H1 (cell line): ENCODE results near the gene BRPF1. TPM values are rescaled to one million over a fixed set of nuclear protein-coding genes. Genes with fewer than 3 reads are reported as not detected.

Source experiments
- CHD7 ChIP-seq: fragments of 300-600 bp; sonication (generic); IDR thresholded peaks from 2 replicates; pipeline ENCODE4 v1.7.1; 2012; ENCODE audit warnings: low read length, moderate library complexity, mild to moderate bottlenecking, inconsistent platforms; ENCODE audit not compliant: insufficient replicate concordance
- EGR1 ChIP-seq: IDR thresholded peaks from 2 replicates; pipeline ENCODE4 v1.6.1; 2011; ENCODE audit warnings: low read depth, low read length, borderline replicate concordance
- SIN3A ChIP-seq, 2 experiments: IDR thresholded peaks in 1 of 2; conservative IDR thresholded peaks in 1 of 2; 2 replicates each; pipeline ENCODE4 v1.6.1; 2011 to 2012; ENCODE audit warnings: low read length in 2 of 2, improper control_type of control experiment in 1 of 2, low read depth in 1 of 2, mild to moderate bottlenecking in 1 of 2
- SIX5 ChIP-seq: IDR thresholded peaks from 2 replicates; pipeline ENCODE4 v1.6.1; 2011; ENCODE audit warnings: mild to moderate bottlenecking, low read depth, low read length
- USF2 ChIP-seq: IDR thresholded peaks from 2 replicates; pipeline ENCODE4 v1.6.1; 2011; ENCODE audit warnings: low read length, improper control_type of control experiment
- YY1 ChIP-seq: IDR thresholded peaks from 2 replicates; pipeline ENCODE4 v1.6.1; 2011; ENCODE audit warnings: low read depth, mild to moderate bottlenecking, low read length
- polyA plus RNA-seq, 7 experiments: library from polyadenylated mRNA; depleted of rRNA in 3 of 7; stranded (reverse) in 5 of 7; unstranded in 2 of 7; fragments of >200 nt in 5 of 7; fragments of 200-250 nt in 2 of 7; gene quantifications; 1 replicate in 5 of 7; 2 replicates in 1 of 7; 4 replicates in 1 of 7; pipeline versions ENCODE4 v1.2.1 to v1.2.3, GENCODE V29; 2011 to 2013; ENCODE audit warnings: missing spikeins in 2 of 7, mixed read lengths in 2 of 7
- total RNA-seq: library from RNA; stranded (reverse); fragmentation: NEBNext Ultra II Directional; extraction: Animal tissue kit (Norgen Biotek cat#: 25700); gene quantifications from 2 replicates; pipeline ENCODE4 v1.2.1, GENCODE V29; 2021

The BRPF1 gene
- total and polyA plus RNA-seq, 2 of the 8 experiments (the other 6 are each of a cell fraction or from before 2014, with no cell fraction given): 11.3 to 21.7 TPM

- TF ChIP-seq CHD7 (no peak), SIX5 (no peak), EGR1 (no peak), YY1 (no peak), SIN3A (conservative IDR thresholded peaks at IDR 0.05 in 1 of 2, IDR thresholded peaks at IDR 0.05 in 1 of 2; ENCODE audit: low read depth in 1 of 2, low read length in 2 of 2) (no peak), USF2 (no peak)
These were observed 38.1 kb downstream of the BRPF1 start, which contains the start of gene CAMK1 (continued) for GRCh38 chr3:9769426-9770275.
